HG03469 (cell line): ENCODE data around the gene BAHCC1.
A peak's percentile ranks its signal among the peaks of the same experiment; 100 is the strongest.

Experiments
- ATAC-seq: cut with Tn5 transposase; IDR thresholded peaks from one replicate; pipeline ENCODE4 v1.9.1; 2021; ENCODE audit warnings: mild to moderate bottlenecking, moderate library complexity, moderate number of reproducible peaks; ENCODE audit not compliant: unreplicated experiment

BAHCC1 gene

DNA sequence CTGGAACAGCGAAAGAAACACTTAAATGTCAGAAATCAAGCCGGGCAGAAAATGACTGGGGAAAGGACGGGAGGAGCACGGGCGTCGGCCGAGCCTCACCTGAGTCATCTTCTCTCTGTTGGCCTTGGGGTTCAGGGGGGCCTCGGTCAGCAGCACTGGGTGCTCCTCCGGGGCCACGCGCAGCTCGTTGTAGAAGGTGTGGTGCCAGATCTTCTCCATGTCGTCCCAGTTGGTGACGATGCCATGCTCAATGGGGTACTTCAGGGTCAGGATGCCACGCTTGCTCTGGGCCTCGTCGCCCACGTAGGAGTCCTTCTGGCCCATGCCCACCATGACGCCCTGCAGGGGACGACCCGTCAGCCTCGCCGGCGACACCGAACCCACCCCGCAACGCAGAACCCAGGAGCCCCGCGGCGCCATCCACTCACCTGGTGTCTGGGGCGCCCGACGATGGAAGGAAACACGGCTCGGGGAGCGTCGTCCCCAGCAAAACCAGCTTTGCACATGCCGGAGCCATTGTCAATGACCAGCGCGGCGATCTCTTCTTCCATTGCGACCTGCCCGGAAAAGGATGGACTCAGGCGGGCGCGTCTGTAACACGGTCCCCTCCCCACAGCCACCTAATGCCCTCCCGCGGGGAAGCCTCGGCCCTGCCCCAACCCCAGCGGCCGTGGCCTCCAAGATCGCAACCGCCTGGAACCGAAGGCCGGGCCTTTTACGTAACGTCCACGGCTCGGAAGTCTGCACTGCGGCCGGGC lies 116.7 kb downstream of the BAHCC1 start:
- no peak for ATAC-seq

DNA sequence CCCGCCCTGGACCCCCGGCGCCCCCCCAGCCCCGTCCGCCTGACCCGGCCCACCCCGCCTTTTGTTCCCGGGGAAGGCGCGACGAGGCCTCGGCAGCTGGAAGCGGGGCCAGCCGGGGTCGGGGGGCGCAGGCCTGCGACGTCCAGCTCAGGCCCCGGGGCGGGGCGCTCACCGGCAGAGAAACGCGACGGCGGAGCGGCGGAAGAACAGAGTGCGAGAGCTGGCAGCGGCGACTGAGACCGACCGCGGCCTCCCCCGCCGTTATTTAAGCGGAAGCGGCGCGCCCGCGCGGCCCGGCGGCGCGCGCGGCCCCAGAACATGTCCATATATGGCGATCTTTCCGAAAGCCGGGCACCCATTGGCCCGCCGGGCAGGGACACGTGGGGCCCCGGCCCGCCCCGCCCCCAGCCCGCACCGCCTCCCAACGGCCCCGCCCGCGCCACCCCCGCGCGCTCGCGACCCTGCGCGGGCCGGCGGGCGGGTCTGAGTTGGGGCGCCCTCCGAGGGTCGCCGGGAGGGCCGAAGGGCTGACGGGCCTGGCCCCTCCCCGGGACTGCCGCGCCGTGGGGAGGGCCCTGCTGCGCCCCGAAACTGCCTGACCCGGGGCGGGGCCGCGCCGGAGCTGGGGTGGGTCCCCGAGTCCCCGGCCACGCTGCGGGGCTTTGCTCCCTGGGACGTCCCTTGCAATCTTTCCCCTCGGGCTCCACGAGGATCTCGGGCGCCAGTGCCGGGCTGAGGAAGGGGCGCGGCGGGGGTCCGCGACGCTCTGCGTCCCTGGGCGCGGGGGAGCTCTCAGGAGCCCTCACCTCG lies 117.5 kb downstream of the BAHCC1 start, which contains the start of gene ACTG1:
ACTG1 (minus strand) TSS at position 238 of the 810 bp plus-strand sequence. CDS start 445 bp downstream, outside the sequence.
- ATAC-seq, result peak; percentile 28

DNA sequence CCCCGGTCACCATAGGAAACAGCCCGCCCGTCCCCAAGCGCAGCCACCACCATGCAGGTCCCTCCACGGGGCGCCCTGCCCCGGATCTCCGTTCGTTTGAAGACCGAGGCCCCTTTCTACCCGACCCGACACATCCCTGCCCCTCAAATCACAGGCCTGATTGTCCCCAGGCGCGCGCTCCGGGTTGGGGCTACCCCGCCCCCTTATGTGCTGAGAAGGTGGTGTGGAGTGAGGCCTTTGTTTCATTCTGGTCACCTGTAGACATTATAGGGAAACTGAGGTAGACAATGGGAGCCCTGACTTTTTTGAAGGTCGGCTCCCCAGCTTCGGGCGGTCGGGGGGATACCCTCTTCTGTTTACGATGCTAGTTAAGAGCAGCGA lies 118.1 kb downstream of the BAHCC1 start:
- ATAC-seq, result no peak

DNA sequence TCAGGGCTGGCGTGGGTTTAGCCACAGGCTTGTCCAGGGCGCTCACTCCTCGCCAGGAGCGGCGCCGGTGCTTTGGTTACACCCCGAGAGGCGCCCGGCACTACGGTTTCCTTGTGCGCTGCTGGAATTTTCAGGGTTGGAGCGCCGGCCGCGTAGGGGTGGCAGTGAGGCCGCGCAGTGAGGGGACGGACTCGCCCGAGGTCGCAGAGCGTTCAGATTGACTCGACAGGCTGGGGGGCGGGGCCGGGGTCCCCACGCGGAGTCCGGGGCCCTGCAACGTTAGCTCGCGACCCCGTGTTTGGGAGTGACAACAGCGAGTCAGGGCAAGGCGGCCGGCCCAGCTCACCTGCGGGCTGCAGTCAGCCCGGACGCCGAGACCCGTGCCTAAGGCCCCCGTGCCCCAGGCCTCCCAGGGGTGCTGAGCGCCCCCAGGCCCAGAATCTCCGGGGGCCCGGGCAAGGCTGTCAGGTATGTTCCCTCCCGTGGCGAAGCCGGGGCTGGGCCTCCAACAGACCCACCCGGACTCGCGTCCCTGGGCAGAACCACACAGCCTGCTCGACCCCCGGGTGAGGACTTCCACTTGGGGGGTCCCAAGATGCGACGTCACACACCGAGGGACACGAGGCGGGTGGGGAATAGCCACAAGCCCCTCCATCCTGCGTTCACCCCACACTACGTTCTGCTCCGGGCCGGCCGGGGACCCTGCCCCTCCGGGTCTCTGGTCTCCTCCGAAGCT lies 118.7 kb downstream of the BAHCC1 start:
- ATAC-seq, result no peak

DNA sequence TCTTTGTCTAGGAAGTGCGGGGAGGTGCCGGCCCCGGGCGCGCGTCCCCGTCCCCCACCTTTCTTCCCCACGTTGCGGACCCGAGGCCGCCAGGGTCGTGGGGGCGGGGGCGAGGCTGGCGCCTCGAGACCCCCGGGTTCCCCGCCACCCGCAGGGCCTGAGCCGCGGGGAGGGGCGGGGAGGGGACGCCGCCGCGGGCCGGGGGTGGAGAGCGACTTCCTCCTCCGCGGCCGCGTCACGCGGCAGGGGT lies 119.2 kb downstream of the BAHCC1 start:
- no peak for ATAC-seq

DNA sequence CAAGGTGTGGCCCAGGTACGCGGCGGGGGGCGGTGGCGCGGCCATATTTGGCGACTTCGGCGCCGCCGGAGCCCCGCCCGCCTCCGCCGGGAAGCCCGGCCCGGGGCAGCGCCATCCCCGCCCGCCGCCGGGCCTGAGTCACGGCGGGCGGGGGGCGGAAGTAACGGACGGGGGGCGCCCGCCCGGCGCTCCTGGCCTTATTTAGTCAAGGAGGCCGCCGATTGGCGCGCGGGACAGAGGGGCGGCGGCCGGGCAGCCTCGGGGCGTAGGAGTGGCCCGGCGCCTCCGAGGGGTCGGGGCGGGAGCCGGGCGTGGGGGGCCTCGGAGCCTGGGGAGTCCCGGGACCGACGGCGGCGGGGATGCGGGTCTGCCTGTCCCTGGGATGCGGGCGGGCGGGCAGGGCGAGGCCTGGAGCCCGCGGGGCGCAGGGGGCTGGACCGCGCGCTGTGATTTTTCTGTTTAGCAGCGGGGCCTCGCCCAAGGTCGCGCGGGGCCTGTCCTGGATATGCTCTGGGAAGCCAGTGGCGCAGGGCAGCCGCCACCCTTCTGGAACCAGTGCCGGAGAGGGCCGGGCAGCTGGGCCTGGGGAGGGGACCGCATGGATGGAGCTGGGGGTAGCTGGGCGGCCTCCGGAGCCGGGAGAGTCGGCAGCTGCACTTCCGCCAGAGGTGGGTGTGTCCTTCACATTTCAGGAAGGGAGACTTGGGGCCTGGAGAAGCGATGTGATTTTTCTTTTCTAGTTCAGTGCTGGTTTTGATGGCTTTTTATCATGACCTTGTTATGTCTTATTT lies 119.7 kb downstream of the BAHCC1 start:
- no peak for ATAC-seq

DNA sequence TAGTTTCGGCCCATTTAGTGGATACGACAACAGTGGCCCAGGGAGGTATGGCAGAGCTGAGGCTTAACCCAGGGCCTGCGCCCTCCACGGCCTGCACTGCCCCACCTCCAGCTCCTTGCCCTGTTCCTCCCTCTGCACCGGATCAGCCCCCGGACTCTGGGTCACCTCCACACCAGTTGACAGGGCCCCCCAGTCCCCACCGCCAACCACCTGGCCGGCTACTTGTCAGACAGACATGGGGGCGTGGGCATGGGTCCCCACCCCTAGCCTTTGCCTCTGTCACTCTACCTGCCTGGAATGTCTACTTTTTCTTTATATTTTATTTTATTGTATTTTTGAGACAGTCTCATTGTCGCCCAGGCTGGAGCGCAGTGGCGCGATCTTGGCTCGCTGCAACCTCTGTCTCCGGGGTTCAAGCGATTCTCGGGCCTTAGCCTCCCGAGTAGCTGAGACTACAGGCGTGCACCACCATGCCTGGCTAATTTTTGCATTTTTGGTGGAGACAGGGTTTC lies 120.3 kb downstream of the BAHCC1 start:
- ATAC-seq, result no peak
